GM12878 (cell line): Measurements from ENCODE around the gene ACADS. TPM values are rescaled to one million over a fixed set of nuclear protein-coding genes. Genes with fewer than 3 reads are reported as not detected.

ENCODE experiments used
- ASH2L ChIP-seq: fragments of 300-600, 200-600 bp; sonication (generic); IDR thresholded peaks from 2 replicates; pipeline ENCODE4 v1.6.1; 2017; ENCODE audit warnings: low read depth, mild to moderate bottlenecking, borderline replicate concordance
- BCL3 ChIP-seq: IDR thresholded peaks from 2 replicates; pipeline ENCODE4 v1.6.1; 2011; ENCODE audit warnings: borderline replicate concordance, low read depth, mild to moderate bottlenecking, moderate library complexity, low read length; ENCODE audit not compliant: insufficient read depth, poor library complexity, severe bottlenecking
- BRCA1 ChIP-seq: IDR thresholded peaks from 2 replicates; pipeline ENCODE4 v1.6.1; 2011; ENCODE audit warnings: low read depth, low read length, improper control_type of control experiment
- CBX3 ChIP-seq: fragments of 200-600 bp; sonication (generic); IDR thresholded peaks from 2 replicates; pipeline ENCODE4 v1.6.1; 2016; ENCODE audit warnings: low read depth, borderline replicate concordance
- EGR1 ChIP-seq, 2 experiments: IDR thresholded peaks; 1 replicate in 1 of 2; 2 replicates in 1 of 2; pipeline ENCODE4 v1.6.1; 2011 to 2012; ENCODE audit warnings: low read depth in 2 of 2, low read length in 2 of 2, borderline replicate concordance in 1 of 2, mild to moderate bottlenecking in 1 of 2, moderate library complexity in 1 of 2
- EZH2 ChIP-seq: IDR thresholded peaks from 2 replicates; pipeline ENCODE4 v1.6.1; 2012; ENCODE audit warnings: low read depth, mild to moderate bottlenecking, control low read depth, inconsistent platforms, low read length, borderline replicate concordance; ENCODE audit not compliant: control insufficient read depth
- POLR2AphosphoS2 ChIP-seq: IDR thresholded peaks from 2 replicates; pipeline ENCODE4 v1.6.1; 2011; ENCODE audit warnings: low read depth, mild to moderate bottlenecking, low read length, improper control_type of control experiment, moderate library complexity
- SMAD5 ChIP-seq: IDR thresholded peaks from 2 replicates; pipeline ENCODE4 v1.6.1; 2016; ENCODE audit warnings: antibody characterized with exemption, low read depth
- YY1 ChIP-seq: IDR thresholded peaks from 2 replicates; pipeline ENCODE4 v1.6.1; 2011; ENCODE audit warnings: low read depth, mild to moderate bottlenecking, low read length
- ZBTB33 ChIP-seq: fragments of 450-650 bp; IDR thresholded peaks from 2 replicates; pipeline ENCODE4 v1.6.1; 2017; ENCODE audit warnings: mild to moderate bottlenecking
- ZBTB4 ChIP-seq: fragments of 450-650 bp; formaldehyde crosslinking; IDR thresholded peaks from 2 replicates; pipeline ENCODE4 v1.4.0; 2022; ENCODE audit warnings: mild to moderate bottlenecking, moderate library complexity
- ZNF622 ChIP-seq: fragments of 450-650 bp; IDR thresholded peaks from 2 replicates; pipeline ENCODE4 v1.6.1; 2017; ENCODE audit warnings: mild to moderate bottlenecking, inconsistent platforms
- polyA plus RNA-seq, 11 experiments: library from polyadenylated mRNA; depleted of rRNA in 4 of 11; unstranded in 6 of 11; stranded (reverse) in 5 of 11; fragments of >200 nt; fragmentation: Nextera tagmentation in 4 of 11; fragmentation: Illumina TruSeq in 1 of 11; extraction: Ambion mirVana in 4 of 11; extraction: Trizol in 1 of 11; gene quantifications; 1 replicate in 1 of 11; 2 replicates in 10 of 11; pipeline versions ENCODE4 v1.2.1 to v1.2.3, GENCODE V29; 2011 to 2016; ENCODE audit warnings: inconsistent platforms in 2 of 11, missing spikeins in 2 of 11, low read depth in 1 of 11
- total RNA-seq, 4 experiments: library from RNA; depleted of rRNA in 3 of 4; stranded (reverse); fragments of >200 nt in 3 of 4; fragmentation: Illumina TruSeq in 1 of 4; extraction: Trizol in 1 of 4; gene quantifications; 2 replicates each; pipeline versions ENCODE4 v1.2.1 to v1.2.3, GENCODE V29; 2013 to 2021

The ACADS gene
- total and polyA plus RNA-seq, 10 of the 15 experiments (the other 5 are each of a cell fraction or from before 2014, with no cell fraction given), result 0.05 to 18.1 (median 10.2) TPM

GRCh38 chr12:120697344-120697743 is 28.3 kb upstream of the ACADS start (continued):
- TF ChIP-seq BCL3 (no peak), YY1 (no peak), POLR2AphosphoS2 (no peak), ZNF622 (no peak), ZBTB4 (no peak), ZBTB33 (no peak), EZH2 (no peak), CBX3 (no peak), BRCA1 (no peak), EGR1 (IDR thresholded peaks at IDR 0.05; ENCODE audit: borderline replicate concordance in 1 of 2, low read depth in 2 of 2, low read length in 2 of 2) (no peak), SMAD5 (no peak), ASH2L (no peak)
